HG02938 (cell line): ENCODE measurements around the gene LRFN5.
"Not testable (repeated sequence)": the region's sequence is repeated elsewhere in the genome, so short reads cannot be mapped to it uniquely, and the experiment has no call there.

Experiments
- ATAC-seq: cut with Tn5 transposase; IDR thresholded peaks from one replicate; pipeline ENCODE4 v1.9.1; 2021; ENCODE audit warnings: mild to moderate bottlenecking, moderate library complexity; ENCODE audit not compliant: unreplicated experiment

The LRFN5 gene

GRCh38 chr14:41606532-41607303, at the start of gene LRFN5:
LRFN5 (plus strand) TSS chr14:41606876.
- no peak for ATAC-seq

GRCh38 chr14:41558490-41558889, 48.2 kb upstream of the LRFN5 start:
- no peak for ATAC-seq

- not testable (repeated sequence) for ATAC-seq
Observed at GRCh38 chr14:41566864-41567263, 39.8 kb upstream of the LRFN5 start.

GRCh38 chr14:41568979-41569378, 37.7 kb upstream of the LRFN5 start:
- ATAC-seq: no peak

- ATAC-seq: no peak
Observed at GRCh38 chr14:41570415-41571155, 36.1 kb upstream of the LRFN5 start.

- ATAC-seq: no peak
Observed at GRCh38 chr14:41586237-41586636, 20.4 kb upstream of the LRFN5 start.

- no peak for ATAC-seq
Observed at GRCh38 chr14:41597647-41598046, 9.0 kb upstream of the LRFN5 start.

GRCh38 chr14:41599805-41600385, 6.8 kb upstream of the LRFN5 start:
- ATAC-seq: not testable (repeated sequence)

- no peak for ATAC-seq
Observed at GRCh38 chr14:41604721-41605531, 1.8 kb upstream of the LRFN5 start.

- ATAC-seq: no peak
Observed at GRCh38 chr14:41605550-41606281, 960 bp upstream of the LRFN5 start.

GRCh38 chr14:41606282-41606531, 469 bp upstream of the LRFN5 start:
- ATAC-seq: no peak

- ATAC-seq: no peak
Observed at GRCh38 chr14:41607304-41607775, 664 bp downstream of the LRFN5 start.

GRCh38 chr14:41607966-41608663, 1.4 kb downstream of the LRFN5 start:
- ATAC-seq: no peak

GRCh38 chr14:41608681-41609390, 2.2 kb downstream of the LRFN5 start:
- no peak for ATAC-seq

GRCh38 chr14:41609704-41610183, 3.1 kb downstream of the LRFN5 start:
- ATAC-seq: no peak

- no peak for ATAC-seq
Observed at GRCh38 chr14:41615011-41615595, 8.4 kb downstream of the LRFN5 start.

GRCh38 chr14:41623736-41624135, 17.1 kb downstream of the LRFN5 start:
- no peak for ATAC-seq

GRCh38 chr14:41629876-41630275, 23.2 kb downstream of the LRFN5 start:
- no peak for ATAC-seq

- ATAC-seq: no peak
Observed at GRCh38 chr14:41634286-41634685, 27.6 kb downstream of the LRFN5 start.
